HG02759 (cell line): ENCODE results near the gene STAT1.

Experiments
- ATAC-seq: cut with Tn5 transposase; IDR thresholded peaks from one replicate; pipeline ENCODE4 v1.9.1; 2021; ENCODE audit warnings: mild to moderate bottlenecking, moderate library complexity; ENCODE audit not compliant: unreplicated experiment

The STAT1 gene

GRCh38 chr2:190927301-190927700 lies 86.7 kb downstream of the STAT1 start:
- no peak for ATAC-seq

- ATAC-seq = no peak
Measured at GRCh38 chr2:190922376-190922775, 91.6 kb downstream of the STAT1 start.

- no peak for ATAC-seq
Measured at GRCh38 chr2:190920085-190920484, 93.9 kb downstream of the STAT1 start.
